Gastrocnemius medialis (tissue), 4 donors: ENCODE results near the gene ERI3.

ENCODE experiments used
- POLR2A ChIP-seq, 2 donors: fragments of 450-650 bp; IDR thresholded peaks; one replicate each; pipeline ENCODE4 v1.6.1; 2017; ENCODE audit warnings: antibody characterized with exemption in 2 of 2, mild to moderate bottlenecking in 2 of 2, moderate library complexity in 2 of 2
- TF ChIP-seq, protein P1 (sequence below), 5 experiments: fragments of 450-650 bp in 3 of 5; fragments of 200-600 bp in 2 of 5; sonication (generic) in 2 of 5; IDR thresholded peaks in 4 of 5; conservative IDR thresholded peaks in 1 of 5; 1 replicate in 4 of 5; 2 replicates in 1 of 5; pipeline ENCODE4 v1.5.1; 2016 to 2019; ENCODE audit warnings: antibody characterized with exemption in 5 of 5, mild to moderate bottlenecking in 3 of 5, moderate library complexity in 3 of 5

DNA sequence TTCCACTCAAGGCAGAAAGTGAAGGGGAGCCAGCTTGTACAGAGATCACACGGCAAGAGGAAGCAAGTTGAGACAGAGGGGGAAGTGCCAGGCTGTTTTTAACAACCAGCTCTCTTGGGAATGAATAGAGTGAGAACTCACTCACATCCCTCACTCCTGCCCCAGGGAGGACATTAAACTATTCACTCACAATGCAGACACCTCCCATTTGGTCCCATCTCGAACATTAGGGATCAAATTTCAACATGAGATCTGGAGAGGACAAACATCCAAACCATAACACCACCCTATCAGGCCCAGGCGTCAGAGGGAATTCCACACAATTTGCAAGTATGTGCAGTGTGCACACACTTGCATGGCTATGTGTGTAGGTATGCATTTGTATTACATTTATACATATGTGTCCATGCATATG lies 79.1 kb downstream of the ERI3 start:
- TF ChIP-seq, protein P1, sequence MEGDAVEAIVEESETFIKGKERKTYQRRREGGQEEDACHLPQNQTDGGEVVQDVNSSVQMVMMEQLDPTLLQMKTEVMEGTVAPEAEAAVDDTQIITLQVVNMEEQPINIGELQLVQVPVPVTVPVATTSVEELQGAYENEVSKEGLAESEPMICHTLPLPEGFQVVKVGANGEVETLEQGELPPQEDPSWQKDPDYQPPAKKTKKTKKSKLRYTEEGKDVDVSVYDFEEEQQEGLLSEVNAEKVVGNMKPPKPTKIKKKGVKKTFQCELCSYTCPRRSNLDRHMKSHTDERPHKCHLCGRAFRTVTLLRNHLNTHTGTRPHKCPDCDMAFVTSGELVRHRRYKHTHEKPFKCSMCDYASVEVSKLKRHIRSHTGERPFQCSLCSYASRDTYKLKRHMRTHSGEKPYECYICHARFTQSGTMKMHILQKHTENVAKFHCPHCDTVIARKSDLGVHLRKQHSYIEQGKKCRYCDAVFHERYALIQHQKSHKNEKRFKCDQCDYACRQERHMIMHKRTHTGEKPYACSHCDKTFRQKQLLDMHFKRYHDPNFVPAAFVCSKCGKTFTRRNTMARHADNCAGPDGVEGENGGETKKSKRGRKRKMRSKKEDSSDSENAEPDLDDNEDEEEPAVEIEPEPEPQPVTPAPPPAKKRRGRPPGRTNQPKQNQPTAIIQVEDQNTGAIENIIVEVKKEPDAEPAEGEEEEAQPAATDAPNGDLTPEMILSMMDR (IDR thresholded peaks at IDR 0.05 in 4 of 5, conservative IDR thresholded peaks at IDR 0.05 in 1 of 5): no peak
- no peak for TF ChIP-seq POLR2A (IDR thresholded peaks at IDR 0.05)
